ENCODE results near the gene NSG1.

Gene NSG1

DNA sequence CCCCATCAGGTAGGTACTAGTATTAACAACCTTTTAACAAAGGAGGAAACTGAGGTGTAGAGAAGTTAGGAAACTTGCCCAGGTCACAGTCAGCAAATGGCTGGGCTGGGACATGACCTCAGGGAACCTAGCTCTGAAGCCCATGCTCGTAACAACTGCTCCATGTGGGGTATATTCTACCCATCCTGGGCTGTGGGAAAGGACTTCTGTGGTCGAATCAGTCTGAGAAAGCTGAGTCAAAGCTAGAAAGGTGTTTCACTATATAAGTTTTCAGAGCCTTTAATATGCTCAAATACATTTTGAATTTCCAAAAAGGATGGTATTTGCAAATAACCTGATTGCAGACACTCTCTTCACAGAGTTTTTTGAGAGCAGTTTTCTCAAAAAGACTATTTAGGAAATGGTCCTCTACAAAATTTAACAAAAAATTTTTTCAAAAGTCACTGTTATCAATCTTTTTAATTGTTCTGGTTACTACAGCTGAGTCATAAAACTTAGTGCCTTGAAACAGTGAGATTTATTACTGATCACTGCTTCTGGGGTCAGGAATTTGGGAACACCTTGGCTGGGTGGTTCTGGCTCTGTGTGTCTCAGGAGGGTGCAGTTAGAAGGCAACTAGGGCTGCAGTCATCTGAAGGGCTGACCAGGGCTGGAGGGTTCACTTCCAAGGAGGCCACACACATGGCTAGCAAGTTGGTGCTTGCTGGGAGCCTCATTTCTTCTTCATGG lies 53.6 kb downstream of the NSG1 start:
- Histone ChIP-seq H3K4me3 (replicated peaks; ENCODE audit: insufficient read depth, low read length) (no peak overlapping the region), H3K27ac (replicated peaks) (no peak overlapping the region), H3K27me3 (ENCODE audit: insufficient read depth, poor library complexity, severe bottlenecking) (no peaks in the 10 kb centered on the region)
- DNase-seq (ENCODE audit: low read depth in 1 of 2, low spot score in 1 of 2) = no peak
- TF ChIP-seq POLR2AphosphoS5 (IDR thresholded peaks at IDR 0.05; ENCODE audit: low read depth) (no peak), GABPA (IDR thresholded peaks at IDR 0.05; ENCODE audit: low read depth) (no peak), SPI1 (IDR thresholded peaks at IDR 0.05; ENCODE audit: borderline replicate concordance, low read depth) (no peak)
- TF ChIP-seq, protein P1, sequence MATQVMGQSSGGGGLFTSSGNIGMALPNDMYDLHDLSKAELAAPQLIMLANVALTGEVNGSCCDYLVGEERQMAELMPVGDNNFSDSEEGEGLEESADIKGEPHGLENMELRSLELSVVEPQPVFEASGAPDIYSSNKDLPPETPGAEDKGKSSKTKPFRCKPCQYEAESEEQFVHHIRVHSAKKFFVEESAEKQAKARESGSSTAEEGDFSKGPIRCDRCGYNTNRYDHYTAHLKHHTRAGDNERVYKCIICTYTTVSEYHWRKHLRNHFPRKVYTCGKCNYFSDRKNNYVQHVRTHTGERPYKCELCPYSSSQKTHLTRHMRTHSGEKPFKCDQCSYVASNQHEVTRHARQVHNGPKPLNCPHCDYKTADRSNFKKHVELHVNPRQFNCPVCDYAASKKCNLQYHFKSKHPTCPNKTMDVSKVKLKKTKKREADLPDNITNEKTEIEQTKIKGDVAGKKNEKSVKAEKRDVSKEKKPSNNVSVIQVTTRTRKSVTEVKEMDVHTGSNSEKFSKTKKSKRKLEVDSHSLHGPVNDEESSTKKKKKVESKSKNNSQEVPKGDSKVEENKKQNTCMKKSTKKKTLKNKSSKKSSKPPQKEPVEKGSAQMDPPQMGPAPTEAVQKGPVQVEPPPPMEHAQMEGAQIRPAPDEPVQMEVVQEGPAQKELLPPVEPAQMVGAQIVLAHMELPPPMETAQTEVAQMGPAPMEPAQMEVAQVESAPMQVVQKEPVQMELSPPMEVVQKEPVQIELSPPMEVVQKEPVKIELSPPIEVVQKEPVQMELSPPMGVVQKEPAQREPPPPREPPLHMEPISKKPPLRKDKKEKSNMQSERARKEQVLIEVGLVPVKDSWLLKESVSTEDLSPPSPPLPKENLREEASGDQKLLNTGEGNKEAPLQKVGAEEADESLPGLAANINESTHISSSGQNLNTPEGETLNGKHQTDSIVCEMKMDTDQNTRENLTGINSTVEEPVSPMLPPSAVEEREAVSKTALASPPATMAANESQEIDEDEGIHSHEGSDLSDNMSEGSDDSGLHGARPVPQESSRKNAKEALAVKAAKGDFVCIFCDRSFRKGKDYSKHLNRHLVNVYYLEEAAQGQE (IDR thresholded peaks at IDR 0.05; ENCODE audit: insufficient replicate concordance, low read depth) = no peak
- TF ChIP-seq, protein P2, sequence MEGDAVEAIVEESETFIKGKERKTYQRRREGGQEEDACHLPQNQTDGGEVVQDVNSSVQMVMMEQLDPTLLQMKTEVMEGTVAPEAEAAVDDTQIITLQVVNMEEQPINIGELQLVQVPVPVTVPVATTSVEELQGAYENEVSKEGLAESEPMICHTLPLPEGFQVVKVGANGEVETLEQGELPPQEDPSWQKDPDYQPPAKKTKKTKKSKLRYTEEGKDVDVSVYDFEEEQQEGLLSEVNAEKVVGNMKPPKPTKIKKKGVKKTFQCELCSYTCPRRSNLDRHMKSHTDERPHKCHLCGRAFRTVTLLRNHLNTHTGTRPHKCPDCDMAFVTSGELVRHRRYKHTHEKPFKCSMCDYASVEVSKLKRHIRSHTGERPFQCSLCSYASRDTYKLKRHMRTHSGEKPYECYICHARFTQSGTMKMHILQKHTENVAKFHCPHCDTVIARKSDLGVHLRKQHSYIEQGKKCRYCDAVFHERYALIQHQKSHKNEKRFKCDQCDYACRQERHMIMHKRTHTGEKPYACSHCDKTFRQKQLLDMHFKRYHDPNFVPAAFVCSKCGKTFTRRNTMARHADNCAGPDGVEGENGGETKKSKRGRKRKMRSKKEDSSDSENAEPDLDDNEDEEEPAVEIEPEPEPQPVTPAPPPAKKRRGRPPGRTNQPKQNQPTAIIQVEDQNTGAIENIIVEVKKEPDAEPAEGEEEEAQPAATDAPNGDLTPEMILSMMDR (IDR thresholded peaks at IDR 0.05; ENCODE audit: insufficient read depth, low read length) = no peak

DNA sequence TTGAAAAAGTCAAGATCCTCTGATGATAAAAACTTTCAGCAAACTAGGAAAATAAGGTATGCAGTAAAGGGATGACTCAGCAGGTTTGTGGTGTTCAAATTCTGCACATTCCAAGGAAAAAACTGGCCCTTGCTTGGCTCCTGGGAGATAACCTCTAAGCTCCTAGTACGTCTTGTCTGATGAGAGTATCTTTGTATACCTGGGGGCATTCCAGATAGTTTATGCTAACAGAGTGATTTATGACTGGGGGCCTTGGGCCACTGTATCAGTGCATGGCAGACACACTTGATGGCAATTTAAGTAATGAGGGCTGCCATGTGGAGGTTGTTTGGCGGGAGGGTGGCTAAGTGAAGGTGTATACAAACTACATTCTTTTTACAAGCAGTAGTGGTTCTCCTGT lies 56.9 kb downstream of the NSG1 start:
- H3K27ac ChIP-seq (replicated peaks) = no peak overlapping the region
- H3K27me3 ChIP-seq (ENCODE audit: insufficient read depth, poor library complexity, severe bottlenecking) = no peaks in the 10 kb centered on the region
- H3K4me3 ChIP-seq (replicated peaks; ENCODE audit: insufficient read depth, low read length) = no peak overlapping the region
- no peak for DNase-seq (ENCODE audit: low read depth in 1 of 2, low spot score in 1 of 2)
- TF ChIP-seq POLR2AphosphoS5 (IDR thresholded peaks at IDR 0.05; ENCODE audit: low read depth) (no peak), GABPA (IDR thresholded peaks at IDR 0.05; ENCODE audit: low read depth) (no peak), SPI1 (IDR thresholded peaks at IDR 0.05; ENCODE audit: borderline replicate concordance, low read depth) (no peak)
- TF ChIP-seq, protein P1 (IDR thresholded peaks at IDR 0.05; ENCODE audit: insufficient replicate concordance, low read depth) = no peak
- TF ChIP-seq, protein P2 (IDR thresholded peaks at IDR 0.05; ENCODE audit: insufficient read depth, low read length) = no peak

DNA sequence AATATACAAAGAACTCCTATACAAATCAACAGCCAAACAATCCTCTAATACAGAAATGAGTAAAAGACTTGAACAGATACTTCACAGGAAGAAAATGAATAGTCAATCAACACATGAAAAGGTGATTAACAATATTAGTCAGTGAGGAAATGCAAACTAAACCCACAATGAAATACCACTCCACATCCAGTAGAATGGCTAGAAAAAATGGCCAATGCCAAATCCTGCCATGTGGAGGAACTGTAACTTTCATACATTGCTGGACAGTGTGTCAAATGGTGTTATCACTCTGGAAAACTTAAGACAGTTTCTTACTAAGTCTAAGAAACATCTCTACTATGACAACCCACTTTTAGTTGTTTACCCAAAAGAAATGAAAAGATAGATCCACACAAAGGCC lies 59.5 kb downstream of the NSG1 start:
- Histone ChIP-seq H3K27me3 (ENCODE audit: insufficient read depth, poor library complexity, severe bottlenecking) (no peaks in the 10 kb centered on the region), H3K27ac (replicated peaks) (no peak overlapping the region), H3K4me3 (replicated peaks; ENCODE audit: insufficient read depth, low read length) (no peak overlapping the region)
- DNase-seq (ENCODE audit: low read depth in 1 of 2, low spot score in 1 of 2) = no peak
- TF ChIP-seq SPI1 (IDR thresholded peaks at IDR 0.05; ENCODE audit: borderline replicate concordance, low read depth) = no peak

DNA sequence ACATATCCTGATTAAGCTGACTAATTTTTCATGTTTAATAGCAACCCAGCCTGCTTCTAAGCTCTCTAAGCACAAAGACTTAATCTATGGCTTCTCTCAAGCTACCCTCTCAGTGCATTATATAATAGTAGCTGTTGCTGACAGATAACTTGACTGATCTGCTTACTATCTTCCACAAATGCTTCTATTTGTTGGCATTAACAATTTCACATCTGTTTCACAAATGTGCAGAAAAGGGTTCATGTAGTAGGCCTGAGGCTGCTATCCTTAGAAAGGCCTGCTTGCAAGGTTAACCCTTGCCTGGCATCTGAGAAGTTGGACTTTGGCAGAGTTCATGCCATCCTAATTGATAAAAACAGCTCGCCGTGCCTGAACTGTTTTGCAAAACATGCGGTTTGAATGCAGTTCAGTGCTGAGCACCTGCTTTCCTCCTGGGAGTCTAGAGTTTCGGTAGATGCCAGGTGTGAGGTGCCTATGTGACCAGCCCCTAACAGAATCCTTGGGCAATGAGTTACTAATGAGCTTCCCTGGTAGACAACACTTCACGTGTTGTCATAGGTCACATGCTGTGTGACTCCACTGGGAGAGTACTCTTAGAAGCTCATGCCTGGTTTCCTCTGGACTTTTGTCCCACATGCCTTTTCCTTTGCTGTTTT lies 68.4 kb downstream of the NSG1 start:
- Histone ChIP-seq H3K27me3 (ENCODE audit: insufficient read depth, poor library complexity, severe bottlenecking) (no peaks in the 10 kb centered on the region), H3K4me3 (replicated peaks; ENCODE audit: insufficient read depth, low read length) (no peak overlapping the region), H3K27ac (replicated peaks) (no peak overlapping the region)
- TF ChIP-seq SPI1 (IDR thresholded peaks at IDR 0.05; ENCODE audit: borderline replicate concordance, low read depth) = no peak
- TF ChIP-seq, protein P2 (IDR thresholded peaks at IDR 0.05; ENCODE audit: insufficient read depth, low read length) = no peak
- no peak for TF ChIP-seq POLR2AphosphoS5 (IDR thresholded peaks at IDR 0.05; ENCODE audit: low read depth)
- TF ChIP-seq, protein P1 (IDR thresholded peaks at IDR 0.05; ENCODE audit: insufficient replicate concordance, low read depth) = no peak
- no peak for TF ChIP-seq GABPA (IDR thresholded peaks at IDR 0.05; ENCODE audit: low read depth)
- DNase-seq (ENCODE audit: low read depth in 1 of 2, low spot score in 1 of 2) = no peak
